Smooth muscle cell (in vitro differentiated cells): Measurements from ENCODE around the gene DIP2B. TPM values are rescaled to one million over a fixed set of nuclear protein-coding genes. Genes with fewer than 3 reads are reported as not detected.

Experiments used
- DNase-seq: peaks from one replicate; lab custom pipeline; 2025; ENCODE audit not compliant: unreplicated experiment; lab: John Stamatoyannopoulos, UW
- H2AFZ ChIP-seq: fragments of 200-600 bp; sonication (generic); 2 replicates; pipeline ENCODE4 v1.6.0; 2016; ENCODE audit warnings: antibody characterized with exemption, low read depth, mild to moderate bottlenecking
- H3F3A ChIP-seq: fragments of 200-600 bp; sonication (generic); 2 replicates; pipeline ENCODE4 v1.6.0; 2017; ENCODE audit warnings: antibody characterized with exemption, low read depth
- H3K27ac ChIP-seq: fragments of 200-600 bp; sonication (generic); 2 replicates; pipeline ENCODE4 v1.5.1; 2016; ENCODE audit warnings: low read depth, mild to moderate bottlenecking
- H3K27me3 ChIP-seq: fragments of 200-600 bp; sonication (generic); 2 replicates; pipeline ENCODE4 v1.6.1; 2016; ENCODE audit warnings: low read depth, mild to moderate bottlenecking
- H3K36me3 ChIP-seq: fragments of 200-600 bp; sonication (generic); 2 replicates; pipeline ENCODE4 v1.5.1; 2016; ENCODE audit warnings: low read depth
- H3K4me1 ChIP-seq: fragments of 200-600 bp; sonication (generic); 2 replicates; pipeline ENCODE4 v1.5.1; 2016; ENCODE audit warnings: low read depth
- H3K4me2 ChIP-seq: fragments of 200-600 bp; sonication (generic); 2 replicates; pipeline ENCODE4 v1.6.0; 2016; ENCODE audit warnings: mild to moderate bottlenecking
- H3K4me3 ChIP-seq: fragments of 200-600 bp; sonication (generic); 2 replicates; pipeline ENCODE4 v1.5.1; 2016; ENCODE audit warnings: mild to moderate bottlenecking
- H3K79me2 ChIP-seq: fragments of 200-600 bp; sonication (generic); 2 replicates; pipeline ENCODE4 v1.6.0; 2016; ENCODE audit warnings: low read depth, mild to moderate bottlenecking
- H3K9ac ChIP-seq: fragments of 200-600 bp; sonication (generic); 2 replicates; pipeline ENCODE4 v1.6.0; 2016; ENCODE audit warnings: low read depth
- H3K9me3 ChIP-seq: fragments of 200-600 bp; sonication (generic); replicated peaks from 2 replicates; pipeline ENCODE4 v1.5.1; 2016; ENCODE audit warnings: low read depth
- H4K20me1 ChIP-seq: fragments of 200-600 bp; sonication (generic); 2 replicates; pipeline ENCODE4 v1.6.0; 2016; ENCODE audit warnings: low read depth
- WGBS: methylation state at CpG from one replicate; pipeline ENCODE4 v1.1.7; 2016; ENCODE audit warnings: low lambda C conversion rate; 5-methylcytosine and 5-hydroxymethylcytosine counted together
- polyA plus RNA-seq: library from polyadenylated mRNA; unstranded; fragments of >200 nt; fragmentation: Nextera tagmentation; extraction: Ambion mirVana; gene quantifications from 2 replicates; pipeline ENCODE4 v1.2.1, GENCODE V29; 2016
- total RNA-seq: library from RNA; depleted of rRNA; stranded (reverse); fragments of >200 nt; gene quantifications from 2 replicates; pipeline ENCODE4 v1.2.3, GENCODE V29; 2014
- TF ChIP-seq, protein P1 (sequence below): fragments of 200-600 bp; sonication (generic); IDR thresholded peaks from 2 replicates; pipeline ENCODE4 v1.5.1; 2017; ENCODE audit warnings: borderline replicate concordance, mild to moderate bottlenecking, antibody characterized with exemption; ENCODE audit not compliant: insufficient read depth, poor library complexity, severe bottlenecking

DIP2B gene
- total and polyA plus RNA-seq, 2 experiments from 2014 or later: 5.8 to 35.2 TPM

DNA sequence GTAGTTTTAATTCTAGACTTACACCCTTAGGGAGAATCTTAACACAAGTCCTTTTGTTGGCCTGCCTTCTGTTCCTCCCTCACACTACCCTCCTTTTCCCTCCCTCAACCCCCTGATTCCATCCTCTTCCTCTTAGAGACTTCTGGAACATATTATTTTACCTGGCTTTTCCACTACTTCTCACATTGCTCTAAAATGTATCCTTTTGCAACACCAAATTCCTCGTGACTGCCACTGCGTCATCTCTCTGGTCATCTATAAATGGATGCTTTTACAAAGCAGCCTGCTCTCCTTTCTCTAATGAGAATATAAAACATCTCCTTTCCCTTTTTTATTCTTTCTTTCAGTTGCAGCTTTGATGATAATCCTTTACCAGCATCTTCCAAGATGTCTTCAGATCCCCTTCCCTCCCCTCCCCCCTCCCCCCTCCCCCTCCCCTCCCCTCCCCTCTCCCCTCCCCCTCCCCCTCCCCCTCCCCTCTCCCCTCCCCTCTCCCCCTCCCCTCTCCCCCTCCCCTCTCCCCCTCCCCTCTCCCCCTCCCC is 93.6 kb downstream of the DIP2B start:
- Histone ChIP-seq H3K36me3 (no peaks in the 10 kb centered on the region), H3K4me3 (no peak overlapping the region), H3K4me1 (peaks cover 13% of the 10 kb centered on the region), H3K9me3 (no peaks in the 10 kb centered on the region), H3K27ac (peak overlapping the region; percentile 77), H3F3A (peaks cover 7% of the 10 kb centered on the region), H3K27me3 (no peaks in the 10 kb centered on the region), H3K9ac (peak overlapping the region; percentile 40), H4K20me1 (peaks cover 3% of the 10 kb centered on the region), H3K79me2 (peaks cover 74% of the 10 kb centered on the region), H2AFZ (no peak overlapping the region), H3K4me2 (peak overlapping the region; percentile 64)
- WGBS: 78% methylated on average over 2 of the region's 2 CpGs
- DNase-seq: no peak
- TF ChIP-seq, protein P1, sequence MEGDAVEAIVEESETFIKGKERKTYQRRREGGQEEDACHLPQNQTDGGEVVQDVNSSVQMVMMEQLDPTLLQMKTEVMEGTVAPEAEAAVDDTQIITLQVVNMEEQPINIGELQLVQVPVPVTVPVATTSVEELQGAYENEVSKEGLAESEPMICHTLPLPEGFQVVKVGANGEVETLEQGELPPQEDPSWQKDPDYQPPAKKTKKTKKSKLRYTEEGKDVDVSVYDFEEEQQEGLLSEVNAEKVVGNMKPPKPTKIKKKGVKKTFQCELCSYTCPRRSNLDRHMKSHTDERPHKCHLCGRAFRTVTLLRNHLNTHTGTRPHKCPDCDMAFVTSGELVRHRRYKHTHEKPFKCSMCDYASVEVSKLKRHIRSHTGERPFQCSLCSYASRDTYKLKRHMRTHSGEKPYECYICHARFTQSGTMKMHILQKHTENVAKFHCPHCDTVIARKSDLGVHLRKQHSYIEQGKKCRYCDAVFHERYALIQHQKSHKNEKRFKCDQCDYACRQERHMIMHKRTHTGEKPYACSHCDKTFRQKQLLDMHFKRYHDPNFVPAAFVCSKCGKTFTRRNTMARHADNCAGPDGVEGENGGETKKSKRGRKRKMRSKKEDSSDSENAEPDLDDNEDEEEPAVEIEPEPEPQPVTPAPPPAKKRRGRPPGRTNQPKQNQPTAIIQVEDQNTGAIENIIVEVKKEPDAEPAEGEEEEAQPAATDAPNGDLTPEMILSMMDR: no peak

DNA sequence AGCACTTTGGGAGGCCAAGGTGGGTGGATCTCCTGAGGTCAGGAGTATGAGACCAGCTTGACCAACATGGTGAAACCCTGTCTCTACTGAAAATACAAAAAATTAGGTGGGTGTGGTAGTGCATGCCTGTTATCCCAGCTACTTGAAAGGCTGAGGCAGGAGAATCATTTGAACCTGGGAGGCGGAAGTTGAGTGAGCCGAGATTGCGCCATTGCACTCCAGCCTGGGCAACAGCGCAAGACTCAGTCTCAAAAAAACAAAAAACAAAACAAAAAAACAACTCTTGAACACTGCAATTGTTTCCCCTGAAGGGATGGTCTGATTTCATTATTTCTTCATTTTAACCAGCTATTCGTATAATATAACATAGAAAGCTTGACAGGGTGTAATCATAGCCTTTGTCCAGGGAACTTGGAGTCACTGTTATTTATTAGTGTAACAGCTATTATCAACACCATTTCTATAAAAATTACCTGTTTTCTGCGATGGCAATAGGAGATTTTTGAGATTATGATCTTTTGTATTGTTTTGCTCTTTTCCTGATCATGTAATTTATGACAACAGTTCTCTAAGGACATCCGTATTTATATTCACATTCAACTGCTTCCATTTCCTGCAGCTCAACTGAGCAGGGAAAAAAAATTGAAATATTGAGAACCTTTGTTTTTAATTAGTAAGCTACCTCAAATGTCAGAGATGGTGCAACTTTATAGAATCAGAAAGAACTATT is 94.7 kb downstream of the DIP2B start:
- TF ChIP-seq, protein P1: no peak
- Histone ChIP-seq H3K79me2 (peaks cover 79% of the 10 kb centered on the region), H3K4me1 (peaks cover 13% of the 10 kb centered on the region), H3K36me3 (no peaks in the 10 kb centered on the region), H2AFZ (no peak overlapping the region), H3K9me3 (no peaks in the 10 kb centered on the region), H3K9ac (no peak overlapping the region), H3F3A (peaks cover 7% of the 10 kb centered on the region), H3K27ac (peak overlapping the region; percentile 12), H3K4me2 (no peak overlapping the region), H3K27me3 (no peaks in the 10 kb centered on the region), H4K20me1 (peaks cover 3% of the 10 kb centered on the region), H3K4me3 (no peak overlapping the region)
- WGBS: 93% methylated on average over 7 of the region's 7 CpGs
- no peak for DNase-seq

DNA sequence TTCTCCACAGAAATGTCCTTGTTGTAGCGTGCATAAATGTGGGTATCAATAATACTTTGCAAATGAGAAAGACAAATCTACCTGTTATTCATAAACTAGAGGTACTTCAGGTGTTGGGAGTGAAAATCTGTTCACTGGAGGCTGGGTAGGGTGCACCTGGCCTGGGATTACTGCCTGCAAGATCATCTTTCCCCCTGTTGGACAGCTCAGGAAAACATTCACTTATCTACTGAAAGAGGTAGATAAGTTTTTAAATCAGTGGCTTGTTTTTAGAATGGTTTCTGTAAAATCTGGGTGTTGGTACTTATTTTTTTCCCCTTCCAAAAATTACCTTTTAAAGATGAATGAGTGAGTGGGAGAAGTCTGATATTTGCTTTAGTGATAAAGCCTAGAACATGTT is 95.6 kb downstream of the DIP2B start:
- Histone ChIP-seq H3K4me1 (peaks cover 13% of the 10 kb centered on the region), H3F3A (peaks cover 7% of the 10 kb centered on the region), H3K4me2 (no peak overlapping the region), H2AFZ (no peak overlapping the region), H3K36me3 (no peaks in the 10 kb centered on the region), H3K9ac (no peak overlapping the region), H4K20me1 (peaks cover 3% of the 10 kb centered on the region), H3K9me3 (no peaks in the 10 kb centered on the region), H3K27me3 (no peaks in the 10 kb centered on the region), H3K4me3 (no peak overlapping the region), H3K27ac (no peak overlapping the region), H3K79me2 (peaks cover 78% of the 10 kb centered on the region)
- no peak for DNase-seq
- 96% methylated on average over 1 of the region's 1 CpG for WGBS
- TF ChIP-seq, protein P1: no peak
